IMR-90 (cell line): ENCODE measurements around the gene EEF1AKMT1. TPM values are rescaled to one million over a fixed set of nuclear protein-coding genes. Genes with fewer than 3 reads are reported as not detected.

ENCODE experiments used
- ATAC-seq: fragments of 200-7000 bp; cut with Tn5 transposase; 2 replicates; pipeline ENCODE4 v1.9.1; 2020; ENCODE audit warnings: low read depth, mild to moderate bottlenecking, moderate library complexity
- BruUV-seq: library from RNA; stranded (reverse); fragments of 400-500 nt; replicated peaks from 2 replicates; lab custom pipeline; 2021; lab: Mats Ljungman, UMichigan
- CTCF ChIA-PET: fragments of 300-600 bp; formaldehyde crosslinking; extraction: SDS; loops from one replicate; lab custom pipeline; 2021; ENCODE audit warnings: antibody characterized with exemption; lab: Yijun Ruan, JAX
- POLR2A ChIA-PET: fragments of 300-600 bp; sonication (Branson Sonifier 250); formaldehyde crosslinking; loops from one replicate; lab custom pipeline; 2022; ENCODE audit warnings: antibody characterized with exemption; ENCODE audit not compliant: unreplicated experiment; lab: Charles Lee
- DNase-seq: peaks from one replicate; pipeline ENCODE4 v3.0.0; 2013
- H2AFZ ChIP-seq: replicated peaks from 2 replicates; pipeline ENCODE3; 2013; ENCODE audit warnings: low read length, mild to moderate bottlenecking; ENCODE audit not compliant: poor library complexity
- H2AK5ac ChIP-seq: 2 replicates; pipeline ENCODE4 v1.6.1; 2013; ENCODE audit warnings: low read depth, low read length, inconsistent platforms
- H2AK9ac ChIP-seq: replicated peaks from 2 replicates; pipeline ENCODE3; 2013; ENCODE audit warnings: mild to moderate bottlenecking, low read depth, low read length, moderate library complexity; ENCODE audit not compliant: poor library complexity
- H2BK120ac ChIP-seq: 2 replicates; pipeline ENCODE4 v1.6.1; 2013; ENCODE audit warnings: low read depth, low read length, inconsistent platforms
- H2BK15ac ChIP-seq: 3 replicates; pipeline ENCODE4 v1.6.1; 2013; ENCODE audit warnings: low read depth, low read length, inconsistent platforms
- H2BK20ac ChIP-seq: 2 replicates; pipeline ENCODE4 v1.6.1; 2013; ENCODE audit warnings: low read depth, mild to moderate bottlenecking, inconsistent platforms, low read length, moderate library complexity
- H2BK5ac ChIP-seq: 2 replicates; pipeline ENCODE4 v1.6.1; 2013; ENCODE audit warnings: mild to moderate bottlenecking, low read depth, low read length, inconsistent platforms; ENCODE audit not compliant: poor library complexity, severe bottlenecking
- H3K14ac ChIP-seq: replicated peaks from 2 replicates; pipeline ENCODE4 v1.6.1; 2013; ENCODE audit warnings: low read depth, low read length, inconsistent platforms
- H3K18ac ChIP-seq: 2 replicates; pipeline ENCODE4 v1.6.1; 2013; ENCODE audit warnings: low read depth, low read length, control low read depth
- H3K23ac ChIP-seq: 2 replicates; pipeline ENCODE4 v1.6.1; 2013; ENCODE audit warnings: low read depth, low read length, inconsistent platforms
- H3K27ac ChIP-seq: 2 replicates; pipeline ENCODE4 v1.5.1; 2013; ENCODE audit warnings: mild to moderate bottlenecking, control low read depth, low read length; ENCODE audit not compliant: insufficient read depth
- H3K27me3 ChIP-seq: 2 replicates; pipeline ENCODE4 v1.6.1; 2013; ENCODE audit warnings: low read length; ENCODE audit not compliant: control insufficient read depth, insufficient read depth
- H3K36me3 ChIP-seq: 2 replicates; pipeline ENCODE4 v1.6.1; 2013; ENCODE audit warnings: low read length, mixed read lengths; ENCODE audit not compliant: control insufficient read depth, insufficient read depth
- H3K4ac ChIP-seq: 2 replicates; pipeline ENCODE4 v1.6.1; 2013; ENCODE audit warnings: low read depth, low read length, inconsistent platforms
- H3K4me1 ChIP-seq: 2 replicates; pipeline ENCODE4 v1.6.1; 2013; ENCODE audit warnings: low read length, mixed read lengths; ENCODE audit not compliant: control insufficient read depth, insufficient read depth
- H3K4me2 ChIP-seq: 2 replicates; pipeline ENCODE4 v1.6.1; 2013; ENCODE audit warnings: low read depth, mild to moderate bottlenecking, control low read depth, low read length, moderate library complexity
- H3K4me3 ChIP-seq: 2 replicates; pipeline ENCODE4 v1.5.1; 2013; ENCODE audit warnings: low read depth, mild to moderate bottlenecking, control low read depth, low read length, moderate library complexity; ENCODE audit not compliant: insufficient read depth
- H3K56ac ChIP-seq: 2 replicates; pipeline ENCODE4 v1.6.1; 2013; ENCODE audit warnings: low read length, inconsistent platforms; ENCODE audit not compliant: insufficient read depth; ENCODE audit errors: extremely low read depth
- H3K79me1 ChIP-seq, 2 experiments: 2 replicates each; pipeline ENCODE4 v1.6.1; 2013; ENCODE audit warnings: low read length in 2 of 2, inconsistent platforms in 1 of 2, low read depth in 1 of 2
- H3K9ac ChIP-seq: 2 replicates; pipeline ENCODE4 v1.6.1; 2013; ENCODE audit warnings: low read depth, low read length, control low read depth
- H3K9me1 ChIP-seq: 2 replicates; pipeline ENCODE4 v1.6.1; 2013; ENCODE audit warnings: low read length, inconsistent platforms; ENCODE audit not compliant: insufficient read depth
- H3K9me3 ChIP-seq: 2 replicates; pipeline ENCODE4 v1.6.1; 2013; ENCODE audit warnings: low read length; ENCODE audit not compliant: control insufficient read depth, insufficient read depth
- H4K20me1 ChIP-seq: 2 replicates; pipeline ENCODE4 v1.6.1; 2013; ENCODE audit warnings: low read length, inconsistent platforms; ENCODE audit not compliant: insufficient read depth
- H4K5ac ChIP-seq: 2 replicates; pipeline ENCODE4 v1.6.1; 2013; ENCODE audit warnings: mild to moderate bottlenecking, low read depth, low read length, control low read depth
- H4K8ac ChIP-seq, 2 experiments: 2 replicates each; pipeline ENCODE4 v1.6.1; 2013; ENCODE audit warnings: low read depth in 2 of 2, low read length in 2 of 2, control low read depth in 1 of 2, inconsistent platforms in 1 of 2
- H4K91ac ChIP-seq: 2 replicates; pipeline ENCODE4 v1.6.1; 2013; ENCODE audit warnings: low read depth, low read length, inconsistent platforms; ENCODE audit not compliant: insufficient read depth
- MAZ ChIP-seq: IDR thresholded peaks from 2 replicates; pipeline ENCODE4 v1.6.1; 2012; ENCODE audit warnings: low read depth, mild to moderate bottlenecking, low read length, improper control_type of control experiment, moderate library complexity, borderline replicate concordance
- MXI1 ChIP-seq: IDR thresholded peaks from 2 replicates; pipeline ENCODE4 v1.6.1; 2012; ENCODE audit warnings: low read depth, mild to moderate bottlenecking, low read length, moderate library complexity, borderline replicate concordance
- USF2 ChIP-seq: fragments of 150-350 bp; IDR thresholded peaks from 2 replicates; pipeline ENCODE4 v1.6.1; 2017; ENCODE audit warnings: mild to moderate bottlenecking, antibody characterized with exemption, low read length, low read depth
- WGBS, 2 experiments: methylation state at CpG; one replicate each; pipeline versions ENCODE4 v1.1.5 to v1.1.7; 2013; ENCODE audit warnings: missing lambda C conversion rate in 2 of 2; ENCODE audit not compliant: insufficient read length in 1 of 2; ENCODE audit errors: extremely low coverage in 2 of 2; 5-methylcytosine and 5-hydroxymethylcytosine counted together
- dilution Hi-C: fragments of 300-500 bp; cut with HindIII; formaldehyde crosslinking; loops from one replicate; pipeline ENCODE4 v1.14.3; 2018; ENCODE audit warnings: low sequenced_read_pairs; ENCODE audit not compliant: unreplicated experiment
- in situ Hi-C: fragments of 300-500 bp; cut with MboI; formaldehyde crosslinking; loops from 3 replicates; pipeline ENCODE4 v1.14.3; 2019; ENCODE audit warnings: low sequenced_read_pairs, inconsistent platforms, mixed read lengths
- intact Hi-C: fragments of 100-400 bp; cut with micrococcal nuclease; formaldehyde crosslinking; loops from 2 replicates; pipeline ENCODE4 v1.10.0; 2022
- polyA plus RNA-seq, 3 experiments: library from polyadenylated mRNA; depleted of rRNA; stranded (reverse); fragments of >200 nt; gene quantifications; 2 replicates each; pipeline ENCODE4 v1.2.3, GENCODE V29; 2012; ENCODE audit warnings: low replicate concordance in 1 of 3
- total RNA-seq: library from RNA; depleted of rRNA; stranded (reverse); fragments of >200 nt; gene quantifications from 2 replicates; pipeline ENCODE4 v1.2.3, GENCODE V29; 2012

EEF1AKMT1 gene
- total and polyA plus RNA-seq, 2 of the 4 experiments (the other 2 are of a cell fraction): 10.0 to 10.6 TPM

- H3K4me3 ChIP-seq: no peak overlapping the region
- dilution Hi-C loops: no loop called here
- no TSS peak for BruUV-seq
- 0 out of 4 replicates have a peak, but pooled peaks cover 0 to 5% of the 10 kb centered on the region in 2 experiments for H3K79me1 ChIP-seq
- no peak overlapping the region for H2AK5ac ChIP-seq
- no peak overlapping the region for H3K23ac ChIP-seq
- no peak for ATAC-seq
- peak; percentile 49 for DNase-seq
- H2AK9ac ChIP-seq: no peak overlapping the region
- peaks cover 7% of the 10 kb centered on the region; the same call in 1 of the 2 replicates for H3K9me1 ChIP-seq
- no peak overlapping the region for H4K5ac ChIP-seq
- H3K9me3 ChIP-seq: no peaks in the 10 kb centered on the region
- no peak overlapping the region for H3K9ac ChIP-seq
- H3K18ac ChIP-seq: no peak overlapping the region
- H3K14ac ChIP-seq: no peak overlapping the region
- H3K4me2 ChIP-seq: no peak overlapping the region
- ChIA-PET CTCF (no interaction called here), POLR2A (no interaction called here)
- no peaks in the 10 kb centered on the region for H4K20me1 ChIP-seq
- no peak overlapping the region for H3K27ac ChIP-seq
- TF ChIP-seq MAZ (no peak), MXI1 (no peak), USF2 (no peak)
- H2BK5ac ChIP-seq: no peak overlapping the region
- H3K4ac ChIP-seq: no peak overlapping the region
- no peak overlapping the region for H4K91ac ChIP-seq
- intact Hi-C loops: loop anchor here (5.0 kb wide), 2 partner anchors 88 to 518 kb away; no protein-coding TSS in a partner anchor
- H3K27me3 ChIP-seq: 0 out of 2 replicates have a peak, but pooled peaks cover 2% of the 10 kb centered on the region
- no peak overlapping the region for H2BK20ac ChIP-seq
- H2BK15ac ChIP-seq: no peak overlapping the region
- WGBS, 2 experiments: 100% methylated on average over 5 of the region's 6 CpGs; no CpG with 5 or more reads in 1 of the 2 experiments
- H2AFZ ChIP-seq: no peak overlapping the region
- no peaks in the 10 kb centered on the region for H3K36me3 ChIP-seq
- peaks cover 4% of the 10 kb centered on the region; the same call in 1 of the 2 replicates for H3K4me1 ChIP-seq
- no peak overlapping the region for H2BK120ac ChIP-seq
- in situ Hi-C loops: loop anchor here (10.0 to 25.0 kb wide), 2 partner anchors 195 to 513 kb away; partner anchors contain the start of gene GJB2
- H4K8ac ChIP-seq: no peak overlapping the region
- no peak overlapping the region for H3K56ac ChIP-seq
These were observed 73.5 kb downstream of the EEF1AKMT1 start for GRCh38 chr13:20700288-20700687.
